NT2/D1 (cell line): ENCODE data around the gene GSE1.
A peak's percentile ranks its signal among the peaks of the same experiment; 100 is the strongest.

ENCODE experiments used
- DNase-seq: peaks from one replicate; pipeline ENCODE4 v3.0.0-alpha.2; 2011; ENCODE audit warnings: low read depth, low spot score
- H3K27me3 ChIP-seq: 2 replicates; pipeline ENCODE4 v1.6.0; 2011; ENCODE audit warnings: mild to moderate bottlenecking; ENCODE audit not compliant: insufficient read length, insufficient read depth
- H3K36me3 ChIP-seq: 2 replicates; pipeline ENCODE4 v1.6.1; 2011; ENCODE audit warnings: mild to moderate bottlenecking, low read length, mixed read lengths; ENCODE audit not compliant: insufficient read depth, insufficient read length
- H3K4me1 ChIP-seq: 2 replicates; pipeline ENCODE4 v1.5.1; 2011; ENCODE audit not compliant: insufficient read depth, insufficient read length
- H3K4me3 ChIP-seq: 2 replicates; pipeline ENCODE4 v1.5.1; 2011; ENCODE audit warnings: low read depth; ENCODE audit not compliant: insufficient read length
- H3K9ac ChIP-seq: 2 replicates; pipeline ENCODE4 v1.6.0; 2011; ENCODE audit warnings: low read depth; ENCODE audit not compliant: insufficient read length
- H3K9me3 ChIP-seq: 2 replicates; pipeline ENCODE4 v1.5.1; 2011; ENCODE audit warnings: mild to moderate bottlenecking, low read length; ENCODE audit not compliant: insufficient read depth
- SUZ12 ChIP-seq: IDR thresholded peaks from 2 replicates; pipeline ENCODE4 v1.6.1; 2011; ENCODE audit not compliant: insufficient read length, insufficient read depth; ENCODE audit errors: extremely low read depth
- YY1 ChIP-seq: IDR thresholded peaks from 2 replicates; pipeline ENCODE4 v1.6.1; 2011; ENCODE audit not compliant: insufficient read length, insufficient read depth
- ZNF274 ChIP-seq: IDR thresholded peaks from 2 replicates; pipeline ENCODE4 v1.6.1; 2011; ENCODE audit warnings: mild to moderate bottlenecking, low read depth, low read length

The GSE1 gene

DNA sequence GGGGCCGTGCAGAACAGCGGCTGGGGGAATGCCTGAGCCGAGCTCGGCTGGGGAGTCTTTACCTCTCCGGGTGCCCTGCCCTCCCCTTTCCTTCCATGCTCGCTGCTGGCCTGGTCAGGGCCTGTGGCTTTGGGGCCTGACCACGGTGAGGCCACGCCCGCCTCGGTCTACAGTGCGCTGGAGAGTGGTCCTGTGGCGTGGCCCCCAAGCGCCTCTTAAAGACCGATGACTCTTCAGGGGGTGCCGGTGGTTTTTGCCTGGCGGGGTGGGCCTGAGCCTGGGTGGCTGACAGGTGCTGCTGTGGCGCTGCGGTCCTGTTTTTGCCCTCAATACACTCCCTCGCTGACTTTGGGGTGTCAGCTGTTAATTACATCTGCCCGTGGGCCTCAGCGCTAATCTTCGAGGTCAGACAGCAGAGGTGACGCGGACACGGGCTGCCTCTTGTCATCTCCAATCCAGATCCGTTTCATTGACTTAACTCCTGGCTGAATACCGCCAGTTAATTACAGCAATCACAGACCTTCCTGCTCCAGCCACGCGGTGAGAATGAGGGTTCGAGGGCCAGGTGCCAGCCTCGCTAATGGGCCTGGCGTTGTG is 29.7 kb downstream of the GSE1 start:
- no peak overlapping the region for H3K4me3 ChIP-seq
- peaks cover 16% of the 10 kb centered on the region for H3K36me3 ChIP-seq
- no peak for DNase-seq
- TF ChIP-seq ZNF274 = no peak
- H3K27me3 ChIP-seq = no peaks in the 10 kb centered on the region
- H3K9ac ChIP-seq = no peak overlapping the region
- peaks cover 16% of the 10 kb centered on the region for H3K4me1 ChIP-seq
- H3K9me3 ChIP-seq = no peaks in the 10 kb centered on the region

DNA sequence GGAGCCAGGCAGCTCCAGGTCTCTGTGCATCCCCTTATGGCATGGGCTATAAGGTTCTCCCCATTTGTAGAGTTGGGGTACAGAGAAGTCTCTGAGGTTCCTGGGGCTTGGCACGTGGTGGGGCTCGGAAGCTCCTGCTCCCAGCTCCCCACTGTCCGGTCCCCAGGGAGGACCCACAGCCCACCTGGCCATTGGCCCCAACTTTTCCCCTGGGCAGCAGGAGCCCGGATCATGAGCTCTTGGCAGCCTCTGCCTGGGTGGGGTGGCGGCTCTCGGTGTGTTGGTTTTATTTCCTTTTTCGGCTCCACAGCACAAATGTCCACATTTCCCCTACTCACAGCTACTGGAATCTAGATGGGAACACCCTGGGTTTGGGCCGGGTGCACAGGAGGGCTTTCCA is 30.5 kb downstream of the GSE1 start:
- Histone ChIP-seq H3K4me1 (peaks cover 18% of the 10 kb centered on the region), H3K4me3 (no peak overlapping the region), H3K9me3 (no peaks in the 10 kb centered on the region), H3K9ac (no peak overlapping the region), H3K27me3 (no peaks in the 10 kb centered on the region), H3K36me3 (peaks cover 19% of the 10 kb centered on the region)
- no peak for TF ChIP-seq YY1
- no peak for TF ChIP-seq SUZ12
- no peak for TF ChIP-seq ZNF274
- no peak for DNase-seq

DNA sequence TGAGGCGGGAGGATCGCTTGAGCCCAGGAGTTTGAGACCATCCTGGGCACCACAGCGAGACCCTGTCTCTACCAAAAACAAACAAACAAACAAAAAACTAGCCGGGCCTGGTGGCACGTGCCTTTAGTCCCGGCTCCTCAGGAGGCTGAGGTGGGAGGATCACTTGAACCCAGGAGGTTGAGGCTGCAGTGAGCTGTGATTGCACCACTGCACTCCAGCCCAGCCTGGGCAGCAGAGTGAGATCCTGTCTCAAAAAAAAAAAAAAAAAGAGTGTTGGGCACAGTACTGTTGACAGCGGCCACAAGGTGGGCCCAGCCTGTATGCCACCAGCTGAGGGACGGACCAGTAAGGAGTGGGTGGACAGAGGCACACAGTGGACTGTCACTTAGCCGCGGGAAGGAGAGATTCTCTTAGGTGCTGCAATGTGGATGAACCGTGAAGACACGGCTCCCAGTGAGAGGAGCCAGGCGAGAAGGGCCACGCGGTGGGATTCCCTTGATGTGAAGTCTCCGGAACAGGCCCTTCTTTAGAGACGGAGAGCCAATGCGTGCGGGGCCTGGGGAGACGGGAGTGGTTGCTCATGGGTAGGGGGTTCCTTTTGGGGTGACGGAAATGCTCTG is 31.1 kb downstream of the GSE1 start:
- Histone ChIP-seq H3K4me1 (peaks cover 14% of the 10 kb centered on the region), H3K9me3 (no peaks in the 10 kb centered on the region), H3K4me3 (no peak overlapping the region), H3K36me3 (peaks cover 25% of the 10 kb centered on the region), H3K27me3 (no peaks in the 10 kb centered on the region), H3K9ac (no peak overlapping the region)
- TF ChIP-seq ZNF274 (no peak), YY1 (no peak), SUZ12 (no peak)
- DNase-seq = no peak

DNA sequence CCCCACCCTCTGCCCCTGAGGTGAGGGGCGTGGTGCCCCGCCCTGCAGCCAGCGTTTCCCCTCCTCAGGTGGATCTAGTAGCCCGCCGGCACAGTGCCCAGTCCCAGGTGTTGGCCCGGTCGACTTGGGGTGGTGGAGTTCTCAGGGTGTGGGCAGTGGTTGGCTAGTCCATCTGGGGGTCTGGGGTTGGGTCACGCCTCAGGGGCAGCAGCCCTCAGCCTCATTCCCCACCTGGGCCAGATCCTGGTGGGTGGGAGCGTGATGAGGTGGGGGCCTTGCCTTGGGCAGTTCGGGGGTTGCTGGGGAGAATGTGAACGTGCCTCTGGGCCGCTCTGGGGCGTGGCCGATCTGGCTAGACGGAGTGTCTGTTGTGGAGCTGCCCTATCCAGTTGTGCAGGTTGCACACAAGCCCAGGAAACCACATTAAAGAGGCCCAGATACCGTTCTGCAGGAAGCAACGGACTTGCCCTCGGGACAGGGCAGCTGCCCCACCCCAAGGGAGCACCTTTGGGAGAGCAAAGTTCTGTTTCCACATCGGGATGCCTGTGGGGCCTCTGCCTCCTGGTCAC is 32.0 kb downstream of the GSE1 start:
- DNase-seq = no peak
- no peak for TF ChIP-seq YY1
- TF ChIP-seq SUZ12 = no peak
- TF ChIP-seq ZNF274 = no peak
- no peak overlapping the region for H3K4me3 ChIP-seq
- no peaks in the 10 kb centered on the region for H3K9me3 ChIP-seq
- no peaks in the 10 kb centered on the region for H3K27me3 ChIP-seq
- peaks cover 32% of the 10 kb centered on the region for H3K36me3 ChIP-seq
- no peak overlapping the region for H3K9ac ChIP-seq
- peaks cover 13% of the 10 kb centered on the region for H3K4me1 ChIP-seq

DNA sequence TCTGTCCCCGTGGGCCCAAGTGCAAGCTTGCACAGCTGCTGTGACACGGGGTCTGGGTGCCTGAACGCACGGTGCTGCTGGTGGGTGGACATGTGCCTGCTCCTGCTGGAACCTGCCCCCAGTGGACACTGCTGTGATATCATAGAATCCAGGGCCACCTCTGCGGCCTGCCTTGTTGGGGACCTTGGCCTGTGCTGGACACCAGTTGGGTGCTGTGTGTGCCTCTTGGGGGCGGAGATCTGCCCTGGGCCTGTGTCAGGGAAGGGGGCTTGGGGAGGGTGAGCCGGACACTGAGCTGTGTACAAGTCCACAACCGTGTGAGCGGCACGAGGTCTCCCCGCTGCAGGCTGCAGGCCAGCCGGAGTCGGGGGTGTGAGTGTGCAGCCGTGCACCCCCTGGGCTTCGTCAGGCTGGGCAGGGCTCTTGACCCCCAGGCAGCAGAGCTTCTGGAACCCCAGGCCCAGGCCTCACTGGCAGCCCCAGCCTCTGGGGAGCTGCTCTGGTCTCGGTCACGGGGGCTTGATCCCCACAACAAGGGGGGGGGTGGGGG is 33.3 kb downstream of the GSE1 start:
- H3K27me3 ChIP-seq = no peaks in the 10 kb centered on the region
- no peak overlapping the region for H3K9ac ChIP-seq
- H3K9me3 ChIP-seq = no peaks in the 10 kb centered on the region
- H3K36me3 ChIP-seq = peaks cover 27% of the 10 kb centered on the region
- no peak for TF ChIP-seq YY1
- TF ChIP-seq ZNF274 = no peak
- no peak for TF ChIP-seq SUZ12
- H3K4me1 ChIP-seq = peaks cover 12% of the 10 kb centered on the region
- no peak overlapping the region for H3K4me3 ChIP-seq
- no peak for DNase-seq

DNA sequence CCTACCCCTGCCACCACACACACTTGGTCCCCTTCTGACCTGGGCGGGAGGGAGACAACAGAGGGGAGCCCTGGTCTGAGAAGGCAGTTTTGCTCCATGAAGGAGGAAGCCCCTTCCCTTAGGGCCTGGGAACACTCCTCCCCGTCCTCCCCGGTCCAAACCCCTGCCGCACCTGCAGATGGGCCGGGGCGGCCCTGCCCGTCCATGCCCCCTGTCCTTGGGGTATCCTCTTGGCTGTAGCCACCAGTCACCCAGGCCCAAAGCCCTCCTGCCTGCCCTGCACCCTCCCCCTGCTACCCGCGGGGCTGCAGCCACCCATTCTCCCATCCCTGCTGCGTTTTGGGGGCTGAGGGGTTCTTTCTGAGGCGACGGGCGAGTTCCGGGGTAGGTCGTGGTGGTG is 33.9 kb downstream of the GSE1 start:
- Histone ChIP-seq H3K36me3 (peaks cover 33% of the 10 kb centered on the region), H3K4me1 (peaks cover 14% of the 10 kb centered on the region)
- DNase-seq = no peak

DNA sequence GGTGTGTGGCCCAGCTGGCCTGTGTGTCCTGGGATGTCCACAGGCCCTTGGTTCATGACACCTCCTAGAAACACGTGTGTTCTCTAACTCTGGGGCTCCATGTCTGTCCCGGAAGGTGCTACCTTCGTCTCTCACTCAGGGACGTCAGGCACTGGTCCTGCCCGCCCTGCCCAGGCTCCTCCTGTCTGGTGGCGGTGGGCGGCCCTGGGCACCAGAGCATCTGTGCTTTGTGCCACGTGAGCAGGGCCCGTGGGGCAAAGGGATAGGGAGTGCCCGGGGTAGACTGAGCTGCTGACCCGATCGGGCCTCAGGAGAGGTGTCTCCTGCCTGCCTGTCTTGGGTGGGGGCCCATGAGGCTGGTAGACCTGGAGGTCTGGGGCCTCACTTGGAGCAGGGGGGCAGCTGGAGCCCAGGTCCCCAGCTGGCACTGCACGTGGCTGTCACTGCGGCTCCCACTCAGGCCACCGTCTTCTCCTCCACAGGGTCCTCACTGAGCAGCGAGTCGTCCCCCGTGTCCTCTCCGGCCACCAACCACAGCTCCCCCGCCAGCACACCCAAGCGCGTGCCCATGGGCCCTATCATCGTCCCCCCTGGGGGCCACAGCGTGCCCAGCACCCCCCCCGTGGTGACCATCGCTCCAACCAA is 35.1 kb downstream of the GSE1 start:
- no peak for DNase-seq
- TF ChIP-seq ZNF274 = no peak
- TF ChIP-seq YY1 = no peak
- TF ChIP-seq SUZ12 = no peak
- H3K36me3 ChIP-seq = peaks cover 37% of the 10 kb centered on the region
- H3K9ac ChIP-seq = no peak overlapping the region
- no peaks in the 10 kb centered on the region for H3K27me3 ChIP-seq
- H3K4me1 ChIP-seq = peaks cover 17% of the 10 kb centered on the region
- H3K9me3 ChIP-seq = peaks cover under 1% of the 10 kb centered on the region; the same call in 1 of the 2 replicates
- no peak overlapping the region for H3K4me3 ChIP-seq

More for the DNA sequence above, 33.9 kb downstream of the GSE1 start:
- H3K27me3 ChIP-seq = no peaks in the 10 kb centered on the region
- no peaks in the 10 kb centered on the region for H3K9me3 ChIP-seq
- H3K9ac ChIP-seq = peak overlapping the region; percentile 3
- no peak overlapping the region for H3K4me3 ChIP-seq
- TF ChIP-seq SUZ12 = no peak
- no peak for TF ChIP-seq ZNF274
